GM21526 (cell line): ENCODE results near the gene LZTS2.
"Not testable (repeated sequence)": the region's sequence is repeated elsewhere in the genome, so short reads cannot be mapped to it uniquely, and the experiment has no call there.

Source experiments
- ATAC-seq: cut with Tn5 transposase; IDR thresholded peaks from one replicate; pipeline ENCODE4 v1.9.1; 2021; ENCODE audit warnings: moderate library complexity; ENCODE audit not compliant: unreplicated experiment, low FRiP score

The LZTS2 gene, protein sequence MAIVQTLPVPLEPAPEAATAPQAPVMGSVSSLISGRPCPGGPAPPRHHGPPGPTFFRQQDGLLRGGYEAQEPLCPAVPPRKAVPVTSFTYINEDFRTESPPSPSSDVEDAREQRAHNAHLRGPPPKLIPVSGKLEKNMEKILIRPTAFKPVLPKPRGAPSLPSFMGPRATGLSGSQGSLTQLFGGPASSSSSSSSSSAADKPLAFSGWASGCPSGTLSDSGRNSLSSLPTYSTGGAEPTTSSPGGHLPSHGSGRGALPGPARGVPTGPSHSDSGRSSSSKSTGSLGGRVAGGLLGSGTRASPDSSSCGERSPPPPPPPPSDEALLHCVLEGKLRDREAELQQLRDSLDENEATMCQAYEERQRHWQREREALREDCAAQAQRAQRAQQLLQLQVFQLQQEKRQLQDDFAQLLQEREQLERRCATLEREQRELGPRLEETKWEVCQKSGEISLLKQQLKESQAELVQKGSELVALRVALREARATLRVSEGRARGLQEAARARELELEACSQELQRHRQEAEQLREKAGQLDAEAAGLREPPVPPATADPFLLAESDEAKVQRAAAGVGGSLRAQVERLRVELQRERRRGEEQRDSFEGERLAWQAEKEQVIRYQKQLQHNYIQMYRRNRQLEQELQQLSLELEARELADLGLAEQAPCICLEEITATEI

DNA sequence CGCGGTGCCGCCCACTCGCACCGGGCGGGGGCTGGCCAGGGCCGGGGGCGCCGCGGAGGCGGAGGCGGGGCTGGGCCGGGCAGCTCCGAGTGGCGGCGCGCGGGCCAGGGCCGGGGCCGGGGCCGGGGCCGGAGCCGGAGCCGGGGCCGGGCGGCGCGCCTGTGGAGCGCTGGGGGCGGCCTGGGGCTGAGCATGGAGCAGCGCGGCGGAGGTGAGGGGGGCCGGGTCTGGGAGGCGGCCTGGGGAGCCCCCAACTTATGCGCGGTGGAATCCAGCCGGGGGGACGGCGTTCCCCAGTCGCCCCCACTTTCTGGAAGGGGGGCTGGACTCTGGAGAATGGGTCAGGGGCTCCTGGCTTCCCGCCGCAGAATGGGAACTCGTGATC lies at the start of gene LZTS2:
Gene LZTS2, plus strand, starts transcription at position 67 of the 385 bp plus-strand sequence. CDS start 2,731 bp downstream, outside the sequence.
- no peak for ATAC-seq

DNA sequence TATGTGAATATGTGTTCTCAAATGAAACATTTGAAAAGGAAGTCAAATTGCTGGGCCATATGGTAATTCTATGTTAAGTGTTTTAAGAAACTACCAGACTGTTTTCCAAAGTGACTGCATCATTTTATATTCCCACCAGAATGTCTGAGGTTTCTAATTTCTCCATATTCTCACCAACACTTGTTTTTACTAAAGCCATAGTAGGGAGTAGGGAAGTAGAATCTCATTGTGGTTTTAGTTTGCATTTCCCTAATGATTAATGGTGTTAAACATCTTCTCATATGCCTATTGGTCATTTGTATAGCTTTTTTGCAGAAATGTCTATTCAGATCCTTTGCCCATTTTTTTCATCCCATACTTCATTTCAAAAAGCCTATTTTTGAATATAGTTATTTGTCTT lies 39.4 kb upstream of the LZTS2 start:
- ATAC-seq, result no peak

DNA sequence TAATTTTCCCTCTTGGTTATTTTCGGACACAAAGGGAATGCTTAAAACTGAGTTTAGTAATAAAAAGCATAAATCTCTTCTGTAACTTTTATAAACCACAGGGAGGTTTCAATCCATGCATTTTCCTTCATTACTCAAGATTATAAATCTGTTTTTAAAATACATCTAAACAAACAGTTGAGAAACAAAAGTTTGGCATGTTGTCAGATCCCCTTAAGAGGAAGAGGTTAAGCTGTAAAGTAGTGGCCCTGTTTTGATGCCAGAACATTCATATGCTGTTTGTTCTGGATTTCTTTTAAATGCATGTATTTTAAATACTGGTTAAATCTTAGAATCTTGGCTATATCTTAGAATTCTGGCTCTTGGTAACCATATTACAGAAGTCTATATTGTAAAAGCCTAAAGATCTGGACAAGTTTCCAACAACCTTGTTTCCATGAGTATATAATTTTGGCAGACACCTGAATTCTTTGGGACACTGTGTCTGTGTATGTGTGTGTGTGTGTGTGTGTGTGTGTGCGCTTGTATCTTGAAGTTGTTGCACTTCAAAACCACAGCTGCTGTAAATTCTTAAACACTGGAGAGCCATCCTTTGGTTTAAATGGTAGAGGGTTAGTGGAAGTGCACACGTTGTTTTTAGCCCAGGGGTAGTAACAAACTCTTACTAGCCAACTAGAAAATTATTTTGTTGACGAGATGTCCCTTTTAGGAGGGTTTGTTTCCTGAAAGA lies 37.1 kb upstream of the LZTS2 start:
- no peak for ATAC-seq

DNA sequence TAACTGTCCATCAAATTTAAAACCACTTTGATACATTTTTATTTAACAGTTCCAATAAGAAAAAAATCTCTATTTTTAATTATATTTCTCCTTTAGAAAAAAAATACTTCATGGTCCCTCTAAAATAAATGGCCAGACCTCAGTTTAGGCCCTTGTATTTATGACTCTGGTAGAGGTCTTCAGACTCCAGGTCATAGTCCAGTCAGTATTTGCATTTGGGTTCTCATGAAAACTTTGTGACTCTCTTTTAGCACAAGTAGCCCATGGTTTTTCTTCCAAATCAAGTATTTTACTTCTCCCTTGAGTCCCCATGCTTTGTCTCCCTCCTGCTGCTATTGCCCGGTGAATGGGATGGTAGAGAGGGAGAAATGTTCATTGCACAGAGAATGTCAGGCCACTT lies 35.8 kb upstream of the LZTS2 start:
- ATAC-seq, result no peak

DNA sequence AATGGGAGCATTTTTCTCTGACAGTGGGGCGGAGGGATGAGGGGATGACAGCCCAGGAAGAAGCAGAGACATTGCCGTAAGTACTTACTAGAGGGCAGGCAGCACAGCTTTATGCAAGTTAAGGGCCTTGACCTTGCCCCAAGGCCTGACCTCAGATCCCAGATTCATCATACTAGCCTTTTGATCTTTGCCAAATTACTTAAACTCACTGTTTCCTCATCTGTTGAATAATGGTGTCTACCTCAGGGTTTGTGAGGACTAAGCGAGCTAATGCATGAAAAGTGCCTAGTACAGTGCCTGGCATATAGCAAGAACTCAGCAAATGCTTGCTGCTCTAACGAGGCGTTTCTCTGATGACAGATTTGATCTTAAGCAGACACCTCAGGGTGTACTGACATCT lies 33.8 kb upstream of the LZTS2 start:
- ATAC-seq, result no peak

DNA sequence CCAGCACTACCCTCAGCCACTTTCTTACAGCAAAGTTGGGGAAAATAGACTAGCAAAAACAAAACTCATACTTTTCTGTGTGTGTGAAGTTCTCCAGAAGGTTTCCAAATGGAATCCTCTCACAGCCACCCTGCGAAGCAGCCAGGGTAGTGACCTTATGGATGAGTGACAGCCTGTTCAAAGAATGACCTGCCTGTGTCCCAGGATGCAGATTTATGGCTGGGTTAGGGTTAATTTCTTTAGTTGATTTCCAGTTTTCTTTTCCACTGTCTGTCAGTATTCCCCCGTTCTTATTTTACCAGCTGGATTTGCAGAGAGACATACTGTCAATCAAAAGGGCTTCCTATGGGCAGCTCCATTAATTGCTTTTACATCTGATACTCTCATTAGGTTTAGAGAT lies 32.7 kb upstream of the LZTS2 start:
- no peak for ATAC-seq

DNA sequence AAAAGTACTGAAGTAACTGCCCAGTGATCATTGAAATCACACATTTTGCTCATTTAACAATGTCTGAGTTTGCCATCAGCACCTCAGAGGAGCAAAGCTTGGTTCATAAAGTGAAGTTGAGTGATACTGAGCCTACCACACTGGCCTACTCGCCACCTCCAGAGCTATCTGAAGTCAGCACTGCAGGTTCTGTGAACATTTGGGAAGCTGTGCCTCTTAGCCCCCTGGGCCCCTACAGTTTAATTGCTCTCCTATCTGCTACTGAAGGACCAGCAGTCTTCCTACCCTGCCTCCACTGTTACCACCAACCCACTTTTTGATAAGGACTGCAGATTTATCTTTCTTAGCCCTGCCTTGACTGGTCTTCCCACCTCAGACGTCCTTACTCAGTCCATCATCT lies 32.3 kb upstream of the LZTS2 start:
- no peak for ATAC-seq

DNA sequence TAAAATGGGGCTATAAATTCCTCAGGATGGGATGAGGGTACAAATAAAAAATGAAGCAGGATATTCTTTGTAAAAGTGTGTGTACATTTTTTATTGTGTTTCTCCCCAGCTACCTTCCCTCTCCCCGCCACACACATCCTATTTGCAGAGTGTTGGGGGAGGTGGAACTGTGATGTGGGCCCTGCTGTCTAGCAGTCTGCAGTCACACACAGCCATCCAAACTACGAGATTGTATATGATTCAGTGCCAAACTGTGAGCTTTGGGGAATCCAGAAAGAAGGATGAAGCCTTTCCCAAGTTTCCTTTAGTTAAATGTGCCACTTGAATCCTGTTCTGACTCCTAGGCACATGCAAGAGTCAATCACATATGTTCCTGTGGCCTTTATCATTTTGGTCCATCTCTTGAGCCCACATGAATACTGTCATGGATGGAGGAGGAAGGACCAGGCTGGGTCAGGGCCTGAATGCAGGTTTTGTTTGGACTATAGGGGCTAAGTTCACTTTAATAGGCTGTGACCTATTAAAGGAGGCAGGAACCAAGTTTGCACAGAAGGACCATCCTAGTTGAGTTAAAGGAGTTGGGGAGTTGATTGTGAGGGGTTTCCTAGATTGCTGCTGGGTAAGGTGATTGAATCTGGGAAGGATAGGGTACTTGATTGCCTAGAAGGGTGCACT lies 31.4 kb upstream of the LZTS2 start:
- ATAC-seq, result no peak

DNA sequence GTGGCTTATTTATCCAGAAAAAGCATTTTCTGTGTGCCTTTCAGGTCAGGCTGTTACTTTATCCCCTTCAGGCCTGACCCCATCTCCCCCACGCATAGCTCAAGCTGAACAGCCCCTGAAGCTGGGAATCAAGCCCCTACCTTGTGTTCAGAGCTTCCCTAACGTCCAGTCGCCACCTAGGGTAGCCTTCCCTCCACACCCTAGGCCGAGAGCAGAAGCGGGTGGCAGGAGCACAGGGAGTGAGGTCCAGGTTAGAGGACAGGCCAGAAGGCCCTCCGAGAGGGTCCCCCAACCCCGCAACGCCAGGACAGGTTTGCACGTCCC lies 30.8 kb upstream of the LZTS2 start:
- ATAC-seq, result no peak

DNA sequence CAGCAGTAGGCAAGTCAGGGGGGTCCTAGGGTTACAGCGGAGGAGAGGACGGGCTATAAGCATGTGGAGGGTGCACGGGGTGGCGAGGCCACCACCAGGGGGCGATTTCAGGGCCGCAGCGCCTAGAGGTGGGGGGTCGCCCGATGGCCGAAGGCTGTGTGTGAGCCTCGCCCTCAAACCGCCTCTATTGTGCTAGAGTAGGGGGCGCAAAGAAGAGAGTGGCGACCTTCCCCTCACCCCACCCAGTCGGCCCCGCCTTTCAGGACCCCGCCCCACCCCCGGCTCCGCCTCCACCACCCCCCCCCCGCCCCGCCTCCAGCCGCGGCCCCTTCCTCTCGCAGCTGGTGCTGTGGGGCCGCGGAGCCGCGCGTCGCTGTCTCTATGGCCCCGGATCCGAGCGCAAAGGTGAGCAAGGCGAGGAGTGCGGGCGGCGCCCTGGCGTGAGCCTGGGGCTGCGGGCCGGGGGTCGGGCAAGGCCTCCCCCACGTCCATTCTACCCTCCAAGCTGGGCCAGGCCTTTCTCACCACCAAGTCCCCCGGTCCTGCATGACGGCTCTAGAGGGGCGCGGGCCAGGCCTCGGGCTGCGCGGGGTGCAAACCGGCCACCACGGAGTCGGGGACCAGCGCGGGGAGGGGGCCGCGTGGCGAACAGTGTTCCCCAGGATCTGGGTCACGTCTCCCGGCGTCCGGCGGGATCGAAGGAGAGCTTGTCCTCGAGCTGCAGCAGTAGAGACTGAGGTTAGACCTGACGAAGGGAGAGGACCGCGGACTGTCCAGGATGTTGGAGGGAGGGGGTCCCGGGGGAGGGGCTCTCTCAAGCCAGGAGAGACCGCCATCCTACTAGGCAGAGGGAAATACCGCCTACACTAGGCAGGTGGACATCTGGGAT lies 30.2 kb upstream of the LZTS2 start, which contains the start of gene SEMA4G:
Gene SEMA4G, plus strand, starts transcription at position 318 of the 889 bp plus-strand sequence. CDS start 3,409 bp downstream, outside the sequence.
- ATAC-seq, result peak; percentile 50

DNA sequence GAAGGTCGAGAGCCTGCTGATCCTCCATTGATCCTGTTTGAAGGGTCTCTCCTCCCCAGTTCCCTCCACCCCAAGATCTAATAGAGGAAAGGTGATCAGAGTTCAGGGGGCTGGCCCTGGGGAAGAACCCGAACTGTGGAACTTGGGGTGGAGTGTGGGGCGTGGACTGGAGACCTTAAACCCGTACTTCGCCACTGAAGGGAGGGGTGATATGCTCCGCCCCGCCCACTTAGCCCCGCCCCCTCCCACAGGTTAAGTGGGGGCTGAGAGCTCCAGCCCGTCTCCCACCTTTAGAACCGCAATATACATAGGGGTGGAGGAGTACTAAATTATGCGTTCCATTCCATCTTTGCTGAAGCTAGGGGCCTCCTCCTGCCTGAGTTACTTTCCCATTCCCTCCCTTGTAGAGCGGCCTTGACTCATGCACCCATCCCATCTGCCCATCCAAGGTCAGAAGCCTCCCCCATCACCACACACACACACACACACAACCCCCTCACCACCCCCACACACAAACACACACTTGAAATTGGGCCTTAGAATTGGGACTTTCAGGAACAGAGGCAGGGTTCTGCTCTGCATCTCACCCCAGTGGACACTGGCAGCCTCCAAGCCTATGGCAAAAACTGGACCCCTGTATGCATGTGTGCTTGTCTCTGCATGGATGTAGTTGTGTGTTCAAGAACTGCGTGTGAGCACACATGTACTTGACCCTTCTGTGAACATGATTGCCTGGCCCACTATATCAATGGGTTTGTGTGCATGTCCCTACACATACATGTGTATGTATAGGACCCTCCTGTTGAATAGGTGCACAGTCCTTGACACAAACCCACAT lies 29.3 kb upstream of the LZTS2 start:
- ATAC-seq, result no peak

DNA sequence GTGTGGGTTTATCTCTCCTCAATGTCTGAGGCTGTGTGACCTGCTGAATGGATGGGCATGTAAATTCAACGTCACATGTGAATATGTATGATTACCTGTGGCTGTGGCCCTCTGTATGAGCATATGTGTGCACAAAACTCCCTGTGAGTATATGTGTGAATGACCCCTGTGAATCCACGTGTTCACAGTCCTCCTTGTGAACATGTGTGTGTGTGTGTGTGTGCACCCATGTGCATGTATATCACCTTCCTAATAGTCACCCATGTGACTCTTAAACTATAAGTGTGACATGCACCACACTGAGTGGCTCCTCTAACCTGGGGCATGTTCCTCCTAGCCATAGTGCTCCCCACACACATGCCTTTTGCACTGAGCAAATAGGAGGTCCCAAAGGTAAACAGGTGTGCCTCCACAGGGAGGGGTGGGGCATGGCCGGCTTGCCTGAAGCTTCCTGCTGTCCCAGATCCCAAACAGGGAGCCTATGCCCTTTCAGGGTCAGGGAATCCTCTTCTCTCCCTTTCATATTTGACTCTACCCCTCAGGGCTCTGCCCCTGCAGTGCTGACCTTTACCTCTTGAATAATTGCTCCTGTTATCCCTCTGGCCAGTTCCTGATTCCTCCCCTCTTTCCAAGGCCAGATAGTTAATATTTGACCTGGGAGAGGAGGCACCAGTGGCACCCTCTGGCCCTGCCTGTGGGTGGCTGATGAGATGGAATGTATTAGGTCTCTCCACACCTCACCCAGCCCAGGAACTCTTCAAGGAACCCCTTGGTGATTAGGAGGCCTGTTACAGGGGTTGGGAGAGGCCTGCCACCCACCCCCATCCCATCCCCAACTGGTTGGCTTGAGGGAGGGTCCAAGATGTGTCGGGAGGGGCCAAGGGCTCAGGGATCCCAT lies 28.4 kb upstream of the LZTS2 start:
- no peak for ATAC-seq

DNA sequence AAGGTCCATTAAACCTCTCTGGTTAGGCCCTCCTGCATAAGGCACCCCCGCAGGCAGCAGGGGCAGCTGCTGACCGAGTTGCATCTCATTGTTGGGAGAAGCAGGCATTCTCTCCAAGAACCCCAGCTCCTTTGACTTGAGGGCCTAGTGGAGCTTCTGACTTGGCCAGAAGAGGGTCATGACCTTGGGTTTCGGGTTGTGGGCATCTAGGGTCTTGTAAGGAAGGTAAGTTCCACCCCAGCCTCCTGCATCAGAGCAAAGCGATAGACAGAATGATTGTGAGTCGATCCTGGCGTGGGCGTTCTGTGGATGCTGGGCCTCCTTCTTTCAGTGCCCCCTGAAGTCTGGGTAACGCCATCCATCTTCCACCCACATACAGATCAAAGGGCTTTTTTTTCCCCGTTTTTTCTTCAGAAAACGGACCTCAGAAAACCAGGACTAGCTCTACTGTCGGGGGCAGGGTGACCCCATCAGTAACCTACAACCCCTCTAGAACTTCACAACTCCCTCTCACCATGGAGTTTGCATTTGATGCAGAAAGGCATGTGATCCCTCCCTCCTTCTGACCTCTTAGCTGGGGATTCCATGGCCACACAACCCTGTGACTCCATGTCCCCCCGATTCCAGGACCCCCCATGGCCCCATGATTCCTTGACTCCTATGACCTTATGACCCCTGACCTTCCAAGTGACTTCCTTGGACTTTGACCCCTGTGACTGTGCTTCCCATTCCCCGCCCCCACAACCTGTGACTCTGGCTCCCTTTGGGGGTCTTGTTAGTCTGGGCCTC lies 27.3 kb upstream of the LZTS2 start:
- no peak for ATAC-seq

DNA sequence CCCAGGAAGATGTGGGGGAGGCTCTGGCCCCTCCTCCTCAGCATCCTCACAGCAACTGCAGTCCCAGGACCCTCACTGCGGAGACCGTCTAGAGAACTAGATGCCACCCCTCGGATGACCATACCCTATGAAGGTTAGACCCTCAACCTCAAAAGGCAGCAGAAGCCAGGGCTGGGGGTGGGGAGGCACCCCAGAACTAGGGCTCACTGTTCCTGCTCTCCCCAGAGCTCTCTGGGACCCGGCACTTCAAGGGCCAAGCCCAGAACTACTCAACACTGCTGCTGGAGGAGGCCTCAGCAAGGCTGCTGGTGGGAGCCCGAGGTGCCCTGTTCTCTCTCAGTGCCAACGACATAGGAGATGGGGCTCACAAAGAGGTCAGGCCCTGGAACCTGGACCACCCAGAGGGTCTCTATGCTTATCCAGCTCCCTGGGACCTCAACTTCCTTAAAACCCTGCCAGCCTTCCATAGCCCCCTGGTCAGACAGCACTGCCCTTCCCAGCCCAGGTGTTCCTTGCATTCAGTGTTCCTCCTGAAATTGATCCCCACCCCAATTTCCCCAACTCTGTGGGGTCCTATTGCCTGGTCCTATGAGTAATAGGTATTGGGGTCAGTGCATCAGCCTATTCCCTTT lies 26.6 kb upstream of the LZTS2 start:
- ATAC-seq, result no peak

DNA sequence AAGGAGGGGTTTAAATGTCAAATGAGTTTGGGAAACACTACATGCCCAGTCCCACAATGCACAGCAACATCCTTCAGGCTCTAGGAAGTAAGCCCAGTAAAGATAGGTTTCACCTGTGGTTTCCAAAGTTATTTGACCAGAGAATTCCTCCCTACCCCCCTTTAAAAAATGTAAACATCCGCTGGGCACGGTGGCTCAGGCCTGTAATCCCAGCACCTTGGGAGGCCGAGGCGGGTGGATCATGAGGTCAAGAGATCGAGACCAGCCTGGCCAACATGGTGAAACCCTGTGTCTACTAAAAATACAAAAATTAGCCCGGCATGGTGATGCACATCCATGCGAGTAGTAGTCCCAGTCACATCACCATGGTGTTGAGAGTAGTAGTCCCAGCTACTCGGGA lies 24.2 kb upstream of the LZTS2 start:
- not testable (repeated sequence) for ATAC-seq

DNA sequence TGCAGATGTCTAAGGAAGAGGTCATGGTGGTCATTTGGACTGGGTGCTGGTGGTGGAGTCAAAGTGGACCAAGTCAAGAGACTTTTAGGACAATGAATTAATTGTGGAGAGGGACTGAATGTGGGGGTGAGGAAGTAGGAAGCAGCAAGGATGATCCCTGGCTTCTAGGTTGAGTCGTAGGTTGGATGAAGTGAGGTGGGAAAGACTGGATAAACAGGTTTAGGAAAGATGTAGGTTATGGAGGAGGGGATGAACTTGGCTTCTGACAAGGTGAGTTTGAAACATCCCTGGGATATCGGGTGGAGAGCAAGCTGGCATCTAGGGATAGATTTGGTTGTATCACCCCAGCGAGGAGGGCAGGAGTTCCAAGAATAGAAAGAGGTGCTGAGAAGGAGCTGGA lies 22.7 kb upstream of the LZTS2 start:
- ATAC-seq, result no peak

DNA sequence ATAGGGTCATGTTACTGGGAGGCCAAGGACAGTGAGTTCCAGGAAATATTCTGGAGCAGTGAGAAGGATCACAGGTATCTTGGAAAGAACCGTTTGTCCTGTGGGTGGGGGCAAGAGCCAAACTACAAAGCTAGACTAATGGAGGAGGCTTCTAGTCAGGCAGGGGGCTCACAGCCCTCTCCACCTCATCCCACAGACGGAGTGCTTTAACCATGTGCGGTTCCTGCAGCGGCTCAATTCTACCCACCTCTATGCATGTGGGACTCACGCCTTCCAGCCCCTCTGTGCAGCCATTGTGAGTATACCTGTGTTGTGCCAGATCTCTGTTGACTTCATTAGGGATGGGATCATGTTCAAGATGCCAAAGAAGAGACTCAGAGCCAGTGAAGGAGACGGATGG lies 22.2 kb upstream of the LZTS2 start:
- ATAC-seq, result no peak
